Left lobe of liver (tissue), 2 donors: Measurements from ENCODE around the gene ESPNL. TPM values are rescaled to one million over a fixed set of nuclear protein-coding genes. Genes with fewer than 3 reads are reported as not detected.

Experiments used
- ATAC-seq: fragments of 200-7000 bp; cut with Tn5 transposase; one replicate; pipeline ENCODE4 v1.9.1; 2020; ENCODE audit warnings: mild to moderate bottlenecking, moderate library complexity
- DNase-seq: peaks from one replicate; pipeline ENCODE4 v3.0.0-alpha.2; 2020; ENCODE audit warnings: low spot score
- total RNA-seq: library from RNA; stranded (reverse); gene quantifications from one replicate; pipeline ENCODE4 v1.2.1, GENCODE V29; 2021
- donor health status: DM: no; HTN: no; CAD: no; lungs with moderate emphysema.
- donor health status: DM: no; HTN: yes; CAD: no.

The ESPNL gene
- total RNA-seq, 1 donor from 2014 or later, result 1.7 TPM

GRCh38 chr2:238138331-238139195 is 38.4 kb downstream of the ESPNL start, which contains the start of gene KLHL30:
Gene KLHL30 (plus strand): TSS chr2:238138668. CDS start chr2:238140755, 2,087 bp downstream.
- no peak for ATAC-seq
- no peak for DNase-seq

GRCh38 chr2:238139196-238140039 is 39.3 kb downstream of the ESPNL start:
- no peak for ATAC-seq

GRCh38 chr2:238140040-238140439 is 39.9 kb downstream of the ESPNL start:
- no peak for DNase-seq

More at GRCh38 chr2:238139196-238140039, 39.3 kb downstream of the ESPNL start:
- no peak for DNase-seq

GRCh38 chr2:238140721-238141540 is 40.8 kb downstream of the ESPNL start:
- DNase-seq (no peak), ATAC-seq (no peak)

More at GRCh38 chr2:238140040-238140439, 39.9 kb downstream of the ESPNL start:
- ATAC-seq, result no peak

GRCh38 chr2:238141541-238142318 is 41.6 kb downstream of the ESPNL start:
- DNase-seq, result no peak
- no peak for ATAC-seq

- ATAC-seq, result no peak
- DNase-seq, result no peak
Measured at GRCh38 chr2:238142382-238143205, 42.5 kb downstream of the ESPNL start.

GRCh38 chr2:238143239-238143951 is 43.3 kb downstream of the ESPNL start:
- DNase-seq, result no peak
- no peak for ATAC-seq

GRCh38 chr2:238144262-238144661 is 44.1 kb downstream of the ESPNL start:
- ATAC-seq (no peak), DNase-seq (no peak)

- ATAC-seq (no peak), DNase-seq (no peak)
Measured at GRCh38 chr2:238145046-238145445, 44.9 kb downstream of the ESPNL start.

- DNase-seq, result no peak
- no peak for ATAC-seq
Measured at GRCh38 chr2:238145851-238146250, 45.7 kb downstream of the ESPNL start.

GRCh38 chr2:238146884-238147544 is 46.9 kb downstream of the ESPNL start:
- no peak for DNase-seq
- ATAC-seq, result no peak

- no peak for DNase-seq
- ATAC-seq, result no peak
Measured at GRCh38 chr2:238148981-238149380, 48.8 kb downstream of the ESPNL start.

- DNase-seq (no peak), ATAC-seq (peak; percentile 34)
Measured at GRCh38 chr2:238149841-238150572, 49.9 kb downstream of the ESPNL start.

- ATAC-seq, result no peak
- DNase-seq, result no peak
Measured at GRCh38 chr2:238150686-238151085, 50.5 kb downstream of the ESPNL start.

GRCh38 chr2:238151205-238151604 is 51.1 kb downstream of the ESPNL start:
- ATAC-seq (no peak), DNase-seq (no peak)

- ATAC-seq, result no peak
- DNase-seq, result no peak
Measured at GRCh38 chr2:238151628-238152235, 51.6 kb downstream of the ESPNL start.
